Measurements from ENCODE around the gene SEC24A. TPM values are rescaled to one million over a fixed set of nuclear protein-coding genes. Genes with fewer than 3 reads are reported as not detected.

SEC24A gene
- 11.4 to 17.2 TPM (median 14.5 TPM) in 5 replicates for total RNA-seq (2022; extraction: Qiagen RNA extraction; ENCODE audit: low read depth)

GRCh38 chr5:134648425-134649162, at the start of gene SEC24A:
SEC24A (plus strand) TSS chr5:134648785; CDS start chr5:134649077, 292 bp downstream.

GRCh38 chr5:134738133-134738962, 89.8 kb downstream of the SEC24A start, which contains the start of gene CAMLG:
CAMLG (plus strand) TSS chr5:134738548; CDS start chr5:134738621, 73 bp downstream.

GRCh38 chr5:134758504-134759341, 110.1 kb downstream of the SEC24A start, which contains the start of gene DDX46:
DDX46 (plus strand) TSS chr5:134758779; CDS start chr5:134758939, 160 bp downstream.

Other genes starting within 250 kb of the SEC24A start
- gene CDKN2AIPNL, start 236.9 kb upstream of the SEC24A start, total RNA-seq (2022; extraction: Qiagen RNA extraction; ENCODE audit: low read depth), result 40.3 to 47.5 TPM (median 45.8 TPM) in 5 replicates
- 26.4 to 34.3 TPM (median 33.7 TPM) in 5 replicates for gene JADE2, start 123.1 kb upstream of the SEC24A start, total RNA-seq (2022; extraction: Qiagen RNA extraction; ENCODE audit: low read depth)
- gene SAR1B, start 16.0 kb upstream of the SEC24A start, total RNA-seq (2022; extraction: Qiagen RNA extraction; ENCODE audit: low read depth), result 45.6 to 72.0 TPM (median 50.1 TPM) in 5 replicates
- 23.6 to 30.2 TPM (median 26.1 TPM) in 5 replicates for gene CAMLG, start 89.8 kb downstream of the SEC24A start, total RNA-seq (2022; extraction: Qiagen RNA extraction; ENCODE audit: low read depth)
- 51.4 to 69.8 TPM (median 63.6 TPM) in 5 replicates for gene DDX46, start 110.0 kb downstream of the SEC24A start, total RNA-seq (2022; extraction: Qiagen RNA extraction; ENCODE audit: low read depth)
- gene C5orf24, start 197.2 kb downstream of the SEC24A start, total RNA-seq (2022; extraction: Qiagen RNA extraction; ENCODE audit: low read depth), result 15.7 to 24.9 TPM (median 22.8 TPM) in 5 replicates
- 50.8 to 67.2 TPM (median 54.3 TPM) in 5 replicates for gene TXNDC15, start 225.6 kb downstream of the SEC24A start, total RNA-seq (2022; extraction: Qiagen RNA extraction; ENCODE audit: low read depth)